Measurements from ENCODE around the gene RAB3IL1.

DNA sequence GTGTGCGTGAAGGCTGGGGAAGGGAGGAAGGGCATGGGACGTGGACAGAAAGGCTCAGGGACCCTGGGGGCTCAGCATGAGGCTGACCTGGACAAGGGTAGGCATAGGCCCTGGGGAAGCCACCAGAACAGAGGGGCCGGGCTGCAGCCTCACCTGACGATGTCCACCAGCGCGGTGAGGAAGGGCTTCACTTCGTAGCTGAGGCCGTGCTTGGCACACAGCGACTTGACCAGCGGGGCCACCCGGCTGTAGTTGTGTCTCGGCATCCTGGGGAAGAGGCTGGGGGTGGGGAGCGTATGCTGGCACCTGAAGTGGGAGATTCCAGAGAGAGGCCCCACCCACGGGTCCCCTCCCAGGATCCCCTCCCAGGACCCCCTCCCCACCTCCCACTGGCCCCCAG, 41.7 kb downstream of the RAB3IL1 start:
- TF ChIP-seq POLR2A (IDR thresholded peaks at IDR 0.05) (no peak), EP300 (IDR thresholded peaks at IDR 0.05) (no peak), POLR2AphosphoS5 (IDR thresholded peaks at IDR 0.05) (no peak)
- TF ChIP-seq, protein P1, sequence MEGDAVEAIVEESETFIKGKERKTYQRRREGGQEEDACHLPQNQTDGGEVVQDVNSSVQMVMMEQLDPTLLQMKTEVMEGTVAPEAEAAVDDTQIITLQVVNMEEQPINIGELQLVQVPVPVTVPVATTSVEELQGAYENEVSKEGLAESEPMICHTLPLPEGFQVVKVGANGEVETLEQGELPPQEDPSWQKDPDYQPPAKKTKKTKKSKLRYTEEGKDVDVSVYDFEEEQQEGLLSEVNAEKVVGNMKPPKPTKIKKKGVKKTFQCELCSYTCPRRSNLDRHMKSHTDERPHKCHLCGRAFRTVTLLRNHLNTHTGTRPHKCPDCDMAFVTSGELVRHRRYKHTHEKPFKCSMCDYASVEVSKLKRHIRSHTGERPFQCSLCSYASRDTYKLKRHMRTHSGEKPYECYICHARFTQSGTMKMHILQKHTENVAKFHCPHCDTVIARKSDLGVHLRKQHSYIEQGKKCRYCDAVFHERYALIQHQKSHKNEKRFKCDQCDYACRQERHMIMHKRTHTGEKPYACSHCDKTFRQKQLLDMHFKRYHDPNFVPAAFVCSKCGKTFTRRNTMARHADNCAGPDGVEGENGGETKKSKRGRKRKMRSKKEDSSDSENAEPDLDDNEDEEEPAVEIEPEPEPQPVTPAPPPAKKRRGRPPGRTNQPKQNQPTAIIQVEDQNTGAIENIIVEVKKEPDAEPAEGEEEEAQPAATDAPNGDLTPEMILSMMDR (IDR thresholded peaks at IDR 0.05): no peak
